D341Med (cell line): ENCODE data around the gene TMEM238.

ENCODE experiments used
- DNase-seq: peaks from one replicate; pipeline ENCODE4 v3.0.0; 2012; ENCODE audit warnings: low spot score

TMEM238 gene

GRCh38 chr19:55377356-55378131, 6.5 kb downstream of the TMEM238 start:
- DNase-seq = peak; percentile 36

- DNase-seq = peak; percentile 30
Measured at GRCh38 chr19:55376241-55376933, 7.7 kb downstream of the TMEM238 start, which contains the start of gene TMEM190. TSS of gene TMEM190 (plus strand) at chr19:55376826. CDS start at chr19:55376854, 28 bp downstream.

GRCh38 chr19:55373993-55374757, 9.9 kb downstream of the TMEM238 start:
- DNase-seq = peak; percentile 39

- peak; percentile 32 for DNase-seq
Measured at GRCh38 chr19:55373306-55373992, 10.6 kb downstream of the TMEM238 start.

GRCh38 chr19:55372316-55373081, 11.6 kb downstream of the TMEM238 start:
- DNase-seq = no peak

- no peak for DNase-seq
Measured at GRCh38 chr19:55370305-55370988, 13.6 kb downstream of the TMEM238 start, which contains the start of gene IL11. TSS of gene IL11 (minus strand) at chr19:55370463. CDS start at chr19:55370310, 153 bp downstream.

GRCh38 chr19:55369653-55370304, 14.3 kb downstream of the TMEM238 start:
- peak; percentile 87 for DNase-seq

- DNase-seq = peak; percentile 63
Measured at GRCh38 chr19:55368701-55369563, 15.2 kb downstream of the TMEM238 start.

GRCh38 chr19:55368106-55368505, 16.0 kb downstream of the TMEM238 start:
- DNase-seq = no peak

- DNase-seq = no peak
Measured at GRCh38 chr19:55366790-55367189, 17.3 kb downstream of the TMEM238 start.

- DNase-seq = no peak
Measured at GRCh38 chr19:55365964-55366363, 18.1 kb downstream of the TMEM238 start.

GRCh38 chr19:55365245-55365644, 18.8 kb downstream of the TMEM238 start:
- DNase-seq = no peak

- no peak for DNase-seq
Measured at GRCh38 chr19:55362990-55363716, 20.9 kb downstream of the TMEM238 start, which contains the start of gene GARIN5B. TSS of gene GARIN5B (minus strand) at chr19:55363260. CDS start at chr19:55363066, 194 bp downstream.

- DNase-seq = no peak
Measured at GRCh38 chr19:55362174-55362989, 21.7 kb downstream of the TMEM238 start.

GRCh38 chr19:55360902-55361301, 23.2 kb downstream of the TMEM238 start:
- DNase-seq = no peak

GRCh38 chr19:55358943-55359908, 24.9 kb downstream of the TMEM238 start:
- peak; percentile 71 for DNase-seq
